GM18861 (cell line): ENCODE data around the gene TARBP2.
"Not testable (repeated sequence)": the region's sequence is repeated elsewhere in the genome, so short reads cannot be mapped to it uniquely, and the experiment has no call there.

Experiments
- ATAC-seq: cut with Tn5 transposase; IDR thresholded peaks from one replicate; pipeline ENCODE4 v1.9.1; 2021; ENCODE audit not compliant: unreplicated experiment

Gene TARBP2

GRCh38 chr12:53474819-53475218 lies 26.3 kb upstream of the TARBP2 start:
- ATAC-seq, result no peak

- ATAC-seq, result no peak
These were observed 24.3 kb upstream of the TARBP2 start for GRCh38 chr12:53476769-53477209.

- ATAC-seq, result no peak
These were observed 22.2 kb upstream of the TARBP2 start for GRCh38 chr12:53478865-53479264.

GRCh38 chr12:53479331-53479730 lies 21.8 kb upstream of the TARBP2 start:
- no peak for ATAC-seq

DNA sequence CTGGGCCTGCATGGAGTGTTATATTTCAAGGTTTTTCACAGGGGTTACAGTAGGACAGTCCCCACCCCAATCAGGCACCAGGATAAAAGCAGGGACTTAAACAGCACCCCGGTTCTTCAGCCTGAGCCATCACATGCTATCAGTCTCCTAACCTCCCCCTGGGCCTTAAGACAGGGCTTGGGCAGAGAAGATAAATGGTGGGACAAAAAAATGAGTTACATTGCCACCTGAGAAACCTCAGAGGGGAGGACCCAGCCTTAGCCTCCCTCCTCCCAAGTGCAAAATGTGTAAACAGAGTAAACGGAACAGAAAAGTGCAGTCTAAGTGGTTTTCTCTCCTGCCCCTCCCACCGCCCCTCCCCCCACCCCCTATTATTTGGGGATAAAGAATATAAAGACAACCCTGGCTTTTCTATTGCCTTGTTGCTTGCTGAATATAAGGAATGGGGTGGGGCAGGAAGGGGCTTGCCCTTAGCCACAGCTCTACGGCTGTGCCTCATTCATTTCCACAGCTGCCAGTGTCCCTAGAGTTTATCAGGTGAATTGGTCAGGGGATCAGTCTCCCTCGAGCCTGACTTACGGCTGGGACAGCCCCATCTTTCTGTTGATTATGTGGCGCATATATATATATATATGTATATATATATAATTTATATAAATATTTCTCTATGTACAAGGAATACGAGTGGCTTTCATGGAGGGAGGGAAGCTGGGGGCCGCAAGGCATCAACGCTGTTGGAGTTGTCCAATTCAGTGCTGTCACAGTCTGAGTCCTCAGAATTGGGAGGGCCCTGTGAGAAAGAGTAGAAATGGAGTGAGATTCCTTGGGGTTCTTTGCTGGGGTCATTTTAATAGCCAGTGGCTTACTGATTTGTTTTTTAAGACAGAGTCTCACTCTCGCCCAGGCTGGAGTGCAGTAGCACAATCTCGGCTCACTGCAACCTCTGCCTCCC lies 20.3 kb upstream of the TARBP2 start:
- ATAC-seq, result no peak

DNA sequence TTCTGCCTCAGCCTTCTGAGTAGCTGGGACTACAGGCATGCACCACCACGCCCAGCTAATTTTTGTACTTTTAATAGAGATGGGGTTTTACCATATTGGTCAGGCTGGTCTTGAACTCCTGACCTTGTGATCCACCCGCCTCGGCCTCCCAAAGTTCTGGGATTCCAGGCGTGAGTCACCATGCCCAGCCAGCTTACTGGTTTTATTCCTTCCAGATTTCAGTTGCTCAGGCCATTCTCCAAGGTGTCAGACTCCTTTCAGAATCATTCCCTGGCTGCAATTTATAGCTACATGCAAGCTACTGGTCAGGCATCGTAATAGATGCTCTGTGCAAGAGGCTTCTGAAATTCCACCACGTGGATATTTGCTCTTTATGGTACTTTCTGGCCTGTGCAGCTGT lies 19.6 kb upstream of the TARBP2 start:
- ATAC-seq, result not testable (repeated sequence)

DNA sequence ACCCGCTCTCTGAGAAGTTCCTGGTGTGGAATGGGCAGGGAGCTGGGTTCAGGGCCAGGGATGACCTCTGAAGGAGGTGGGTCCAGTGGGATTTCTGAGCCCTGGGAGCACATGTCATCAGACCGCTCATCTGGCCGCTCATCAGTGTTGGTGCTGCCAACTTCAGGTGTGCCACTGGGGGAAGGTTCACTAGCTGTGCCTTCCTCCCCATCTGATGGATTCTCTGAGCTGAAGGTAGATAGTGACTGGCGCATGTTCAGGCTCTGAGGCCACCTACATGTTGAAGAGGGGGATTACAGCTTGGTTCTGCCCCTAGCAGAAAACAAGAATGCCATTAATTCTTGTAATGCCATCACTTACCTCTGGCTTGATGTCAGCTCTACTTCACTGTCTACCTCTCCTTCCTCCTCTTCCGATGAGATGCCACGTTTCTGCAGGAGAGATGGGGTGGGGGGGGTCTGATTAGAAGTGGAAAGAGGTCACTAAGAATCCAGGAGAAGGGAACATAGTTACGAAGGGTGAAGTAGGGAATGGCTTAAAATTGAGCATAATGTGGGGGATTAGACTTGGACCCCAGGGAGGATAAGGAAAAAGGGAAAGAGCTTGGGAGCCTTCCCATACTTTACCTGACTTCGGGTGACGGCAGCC lies 19.0 kb upstream of the TARBP2 start:
- ATAC-seq, result no peak

GRCh38 chr12:53482626-53483168 lies 18.4 kb upstream of the TARBP2 start:
- no peak for ATAC-seq

DNA sequence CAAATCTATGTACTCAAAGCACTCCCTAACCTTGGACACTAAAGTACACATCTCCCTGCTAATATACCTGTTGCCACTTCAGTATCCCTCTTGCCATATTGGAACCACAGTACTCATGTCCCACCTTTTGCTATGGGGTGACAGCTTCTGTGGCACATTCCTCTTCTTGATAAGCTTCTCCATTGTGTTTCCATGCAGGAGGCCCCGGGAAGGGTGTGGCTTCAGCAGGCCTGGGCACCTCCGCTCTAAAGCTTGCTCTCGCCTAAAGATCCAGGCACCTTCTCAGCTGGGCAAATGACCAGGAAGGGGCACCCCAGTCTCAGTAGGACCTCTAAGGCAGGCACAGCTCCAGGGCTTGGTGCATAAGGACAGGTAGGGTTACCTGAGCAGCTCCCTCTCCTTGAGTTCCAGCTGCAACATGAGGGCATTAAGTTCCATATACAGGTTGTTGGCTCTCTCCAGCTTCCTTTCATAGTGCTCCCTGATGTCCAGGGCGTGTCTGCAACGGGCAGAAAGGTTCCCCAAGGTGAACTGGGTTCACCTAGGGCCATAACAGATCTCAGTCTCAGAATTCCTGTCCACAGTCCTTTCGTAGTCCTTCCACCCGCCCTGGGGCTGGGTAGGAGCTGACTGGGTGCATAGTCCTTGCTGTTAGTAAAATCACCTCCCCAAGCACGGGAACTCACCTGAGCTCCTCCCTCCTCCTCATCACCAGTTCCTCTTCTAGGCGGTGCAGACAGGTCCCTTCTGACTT lies 17.7 kb upstream of the TARBP2 start:
- no peak for ATAC-seq

DNA sequence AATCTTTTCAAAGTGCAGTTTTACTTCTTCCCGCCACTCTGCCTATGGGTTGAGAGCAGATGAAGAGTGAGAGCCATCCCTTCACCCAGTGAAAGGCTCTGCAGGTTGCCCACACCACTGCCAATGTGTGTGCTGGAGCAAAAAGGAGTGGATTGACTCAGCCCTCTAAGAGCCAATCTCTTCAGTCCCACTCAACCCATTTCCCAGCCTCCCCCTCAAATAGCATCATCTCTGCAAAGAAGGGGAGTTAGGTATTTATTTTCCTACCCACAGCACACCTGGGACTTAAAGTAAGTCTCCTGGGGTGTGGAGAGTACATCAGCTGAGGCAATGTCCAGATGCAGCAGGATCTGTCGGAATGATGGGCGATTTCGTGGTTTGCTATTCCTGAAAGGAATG lies 17.1 kb upstream of the TARBP2 start:
- ATAC-seq, result no peak

- ATAC-seq, result no peak
These were observed 16.2 kb upstream of the TARBP2 start for GRCh38 chr12:53484686-53485575.

DNA sequence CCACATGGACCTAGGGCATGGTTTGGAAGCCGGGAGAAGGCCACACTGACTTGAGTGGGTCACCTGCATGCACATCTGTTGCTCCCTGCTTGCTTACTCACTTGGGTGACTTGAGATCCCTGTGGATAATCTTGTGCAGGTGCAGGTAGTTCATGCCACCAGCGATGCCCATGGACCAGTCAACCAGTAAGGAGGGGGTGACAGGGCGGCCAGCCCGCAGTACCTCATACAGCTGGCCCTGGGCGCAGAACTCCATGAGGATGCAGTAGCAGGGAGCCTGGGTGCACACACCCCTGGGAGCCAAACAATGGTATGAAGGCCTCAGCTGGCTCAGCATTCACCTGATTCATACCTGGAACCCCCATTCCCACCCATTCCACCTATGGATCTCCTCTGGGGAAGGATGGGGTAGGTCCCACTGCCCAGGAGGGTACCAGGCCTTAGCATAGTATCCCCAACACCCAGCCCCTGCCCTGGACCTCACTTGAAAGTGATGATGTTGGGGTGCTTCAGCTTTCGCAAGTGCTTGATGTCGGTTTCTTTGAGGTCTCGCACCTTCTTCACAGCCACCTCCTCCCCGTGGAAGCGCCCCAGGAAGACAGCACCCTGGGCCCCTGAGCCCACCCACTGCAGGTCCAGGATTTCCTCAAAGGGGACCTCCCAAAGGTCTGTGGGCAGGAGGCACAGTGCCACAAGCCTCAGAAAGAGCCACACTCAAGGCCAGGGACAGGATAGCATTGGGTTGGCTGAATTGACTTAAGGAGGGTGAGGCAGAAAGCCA lies 14.9 kb upstream of the TARBP2 start:
- no peak for ATAC-seq

- ATAC-seq, result no peak
These were observed 14.2 kb upstream of the TARBP2 start for GRCh38 chr12:53486736-53487487.

DNA sequence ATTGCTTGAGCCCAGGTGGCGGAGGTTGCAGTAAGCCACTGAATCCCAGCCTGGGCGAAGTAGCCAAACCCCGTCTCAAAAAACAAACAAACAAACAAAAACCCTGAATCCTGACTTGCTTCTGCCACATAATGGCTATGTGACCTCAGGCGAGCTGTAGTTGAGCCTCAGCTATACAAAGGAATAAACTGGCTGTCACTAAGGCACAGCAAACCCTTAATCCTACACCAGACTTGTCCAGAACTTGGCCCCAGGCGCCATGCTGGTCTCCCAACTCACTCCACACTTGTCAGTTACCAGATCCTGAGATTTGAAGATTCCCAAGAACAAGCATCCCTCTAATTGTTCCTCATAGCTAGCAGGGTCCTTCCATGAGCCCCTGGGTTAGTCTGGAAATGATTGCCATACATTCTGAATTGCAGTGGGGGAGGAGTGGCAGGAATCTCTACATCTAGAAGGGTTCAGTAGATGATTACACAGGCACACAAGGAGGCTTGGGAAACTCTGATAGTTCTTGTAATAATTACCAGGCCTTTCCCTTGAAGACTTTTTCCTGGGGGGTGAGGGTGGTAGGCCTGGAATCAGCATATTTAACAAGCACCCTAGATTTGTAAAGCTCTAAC lies 11.7 kb upstream of the TARBP2 start:
- no peak for ATAC-seq

DNA sequence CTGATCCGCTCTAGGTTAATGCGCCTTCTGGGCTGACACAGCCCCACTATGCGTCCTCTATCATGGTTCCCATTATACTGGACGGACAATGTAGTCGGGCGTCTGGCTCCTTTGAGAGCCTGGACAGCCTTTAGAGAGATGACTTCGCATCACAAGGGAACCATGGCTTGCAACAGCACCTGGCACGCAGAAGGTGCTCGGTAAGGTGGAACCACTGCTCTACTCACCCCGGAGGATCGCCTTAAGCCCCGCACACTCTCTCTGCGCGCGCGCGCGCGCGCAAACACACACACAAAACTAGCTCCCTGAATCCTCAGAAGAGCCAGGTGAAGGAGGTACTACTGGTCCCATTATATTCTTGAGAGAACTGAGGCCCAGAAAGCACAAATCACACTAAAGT lies 8.9 kb upstream of the TARBP2 start:
- no peak for ATAC-seq

GRCh38 chr12:53492830-53493609 lies 8.1 kb upstream of the TARBP2 start:
- peak; percentile 73 for ATAC-seq

GRCh38 chr12:53493610-53494391 lies 7.3 kb upstream of the TARBP2 start:
- no peak for ATAC-seq
